A549 (cell line): ENCODE measurements around the gene BIRC7.

Experiments
- CBX2 ChIP-seq: fragments of 200-600 bp; sonication (generic); IDR thresholded peaks from 2 replicates; pipeline ENCODE4 v1.6.1; 2016; ENCODE audit warnings: low read depth, mild to moderate bottlenecking, borderline replicate concordance
- CBX8 ChIP-seq: fragments of 200-600 bp; sonication (generic); IDR thresholded peaks from 2 replicates; pipeline ENCODE4 v1.6.1; 2016
- CEBPB ChIP-seq, 2 experiments: fragments of >200 bp in 1 of 2; sonication (Bioruptor Twin) in 1 of 2; formaldehyde crosslinking in 1 of 2; IDR thresholded peaks; 2 replicates each; pipeline ENCODE4 v1.6.1; 2012 to 2016
- EP300 ChIP-seq, 2 experiments: fragments of >200 bp; sonication (Bioruptor Twin); formaldehyde crosslinking; IDR thresholded peaks; 2 replicates in 1 of 2; 3 replicates in 1 of 2; pipeline ENCODE4 v1.6.1; 2016 to 2017
- HOXA7 ChIP-seq: fragments of 250-450 bp; sonication (Bioruptor Pico); IDR thresholded peaks from 2 replicates; pipeline ENCODE4 v1.5.0; 2020; ENCODE audit warnings: mild to moderate bottlenecking, moderate library complexity
- MYC ChIP-seq: IDR thresholded peaks from 2 replicates; pipeline ENCODE4 v1.6.1; 2012; ENCODE audit warnings: mild to moderate bottlenecking, inconsistent platforms, low read length, improper control_type of control experiment, borderline replicate concordance
- POLR2A ChIP-seq: IDR thresholded peaks from 2 replicates; pipeline ENCODE4 v1.6.1; 2012; ENCODE audit warnings: mild to moderate bottlenecking, low read length
- RAD21 ChIP-seq, 2 experiments: fragments of >200 bp in 1 of 2; sonication (Bioruptor Twin) in 1 of 2; formaldehyde crosslinking in 1 of 2; IDR thresholded peaks in 1 of 2; conservative IDR thresholded peaks in 1 of 2; 2 replicates in 1 of 2; 3 replicates in 1 of 2; pipeline ENCODE4 v1.6.1; 2012 to 2018; ENCODE audit warnings: inconsistent platforms in 1 of 2
- ZFP36 ChIP-seq: fragments of 450-650 bp; IDR thresholded peaks from 2 replicates; pipeline ENCODE4 v1.6.1; 2014; ENCODE audit warnings: borderline replicate concordance; ENCODE audit not compliant: partially characterized antibody
- TF ChIP-seq, protein P1 (sequence below): fragments of 250-450 bp; sonication (Bioruptor Pico); IDR thresholded peaks from 2 replicates; pipeline ENCODE4 v1.5.0; 2021; ENCODE audit warnings: mild to moderate bottlenecking, moderate library complexity, borderline replicate concordance
- TF ChIP-seq, protein P2 (sequence below): fragments of 150-350 bp; IDR thresholded peaks from 2 replicates; pipeline ENCODE4 v1.6.1; 2014; ENCODE audit warnings: low read depth, mild to moderate bottlenecking, low read length
- TF ChIP-seq, protein P3 (sequence below): fragments of >200 bp; sonication (Bioruptor Twin); formaldehyde crosslinking; IDR thresholded peaks from 3 replicates; pipeline ENCODE4 v1.5.1; 2016
- TF ChIP-seq, protein P4 (sequence below): fragments of 200-600 bp; sonication (generic); IDR thresholded peaks from 2 replicates; pipeline ENCODE4 v1.6.1; 2016; ENCODE audit warnings: antibody characterized with exemption, mild to moderate bottlenecking, moderate library complexity
- TF ChIP-seq, protein P5 (sequence below): fragments of >200 bp; sonication (Bioruptor Twin); formaldehyde crosslinking; IDR thresholded peaks from 2 replicates; pipeline ENCODE4 v1.6.1; 2016

DNA sequence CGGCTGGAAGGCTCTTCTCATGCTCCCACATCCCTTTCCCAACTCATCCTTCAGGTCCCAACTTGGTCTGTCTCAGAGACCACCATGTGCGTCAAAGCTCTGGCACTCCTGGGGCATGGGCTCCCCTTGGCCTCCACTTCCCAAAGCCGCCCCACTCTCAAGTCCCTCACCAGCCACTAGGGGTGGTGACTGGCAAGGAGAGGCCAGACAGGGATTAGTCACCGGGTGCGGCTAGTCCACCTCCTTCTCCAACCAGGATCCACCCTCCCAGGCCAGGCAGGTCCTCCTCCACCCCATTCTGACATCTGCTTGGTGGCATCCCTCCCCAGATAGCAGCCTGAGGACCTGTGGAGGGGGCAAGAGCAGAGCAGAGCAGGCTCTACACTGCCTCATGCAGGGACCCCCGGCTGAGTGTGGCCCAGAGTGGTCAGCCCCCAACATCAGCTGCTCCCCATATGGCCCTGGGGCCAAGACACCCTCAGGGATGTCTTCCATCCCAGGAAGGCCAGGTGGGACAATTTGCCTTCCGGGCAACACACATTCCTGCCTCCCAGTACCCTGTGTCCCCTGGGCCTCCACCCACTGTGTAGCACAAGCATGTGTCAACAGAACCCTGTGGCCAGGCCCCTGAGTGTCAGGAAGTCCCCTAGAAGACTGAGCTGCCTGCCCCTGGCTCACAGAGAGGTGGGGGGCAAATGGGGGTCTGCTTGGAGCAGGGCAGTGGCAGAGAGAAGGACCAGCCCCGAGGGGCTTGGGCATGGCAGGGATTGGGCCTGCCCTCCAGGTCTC lies 49.0 kb upstream of the BIRC7 start:
- TF ChIP-seq, protein P1, sequence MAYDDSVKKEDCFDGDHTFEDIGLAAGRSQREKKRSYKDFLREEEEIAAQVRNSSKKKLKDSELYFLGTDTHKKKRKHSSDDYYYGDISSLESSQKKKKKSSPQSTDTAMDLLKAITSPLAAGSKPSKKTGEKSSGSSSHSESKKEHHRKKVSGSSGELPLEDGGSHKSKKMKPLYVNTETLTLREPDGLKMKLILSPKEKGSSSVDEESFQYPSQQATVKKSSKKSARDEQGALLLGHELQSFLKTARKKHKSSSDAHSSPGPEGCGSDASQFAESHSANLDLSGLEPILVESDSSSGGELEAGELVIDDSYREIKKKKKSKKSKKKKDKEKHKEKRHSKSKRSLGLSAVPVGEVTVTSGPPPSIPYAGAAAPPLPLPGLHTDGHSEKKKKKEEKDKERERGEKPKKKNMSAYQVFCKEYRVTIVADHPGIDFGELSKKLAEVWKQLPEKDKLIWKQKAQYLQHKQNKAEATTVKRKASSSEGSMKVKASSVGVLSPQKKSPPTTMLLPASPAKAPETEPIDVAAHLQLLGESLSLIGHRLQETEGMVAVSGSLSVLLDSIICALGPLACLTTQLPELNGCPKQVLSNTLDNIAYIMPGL (CRISPR knock-in tag) = no peak
- TF ChIP-seq HOXA7 (CRISPR knock-in tag) (no peak), CBX8 (no peak), CEBPB (IDR thresholded peaks at IDR 0.05) (no peak), EP300 (IDR thresholded peaks at IDR 0.05) (no peak), POLR2A (no peak), ZFP36 (no peak), CBX2 (no peak), RAD21 (conservative IDR thresholded peaks at IDR 0.05 in 1 of 2, IDR thresholded peaks at IDR 0.05 in 1 of 2) (no peak), MYC (no peak)
- TF ChIP-seq, protein P2, sequence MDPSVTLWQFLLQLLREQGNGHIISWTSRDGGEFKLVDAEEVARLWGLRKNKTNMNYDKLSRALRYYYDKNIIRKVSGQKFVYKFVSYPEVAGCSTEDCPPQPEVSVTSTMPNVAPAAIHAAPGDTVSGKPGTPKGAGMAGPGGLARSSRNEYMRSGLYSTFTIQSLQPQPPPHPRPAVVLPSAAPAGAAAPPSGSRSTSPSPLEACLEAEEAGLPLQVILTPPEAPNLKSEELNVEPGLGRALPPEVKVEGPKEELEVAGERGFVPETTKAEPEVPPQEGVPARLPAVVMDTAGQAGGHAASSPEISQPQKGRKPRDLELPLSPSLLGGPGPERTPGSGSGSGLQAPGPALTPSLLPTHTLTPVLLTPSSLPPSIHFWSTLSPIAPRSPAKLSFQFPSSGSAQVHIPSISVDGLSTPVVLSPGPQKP = no peak
- TF ChIP-seq, protein P3, sequence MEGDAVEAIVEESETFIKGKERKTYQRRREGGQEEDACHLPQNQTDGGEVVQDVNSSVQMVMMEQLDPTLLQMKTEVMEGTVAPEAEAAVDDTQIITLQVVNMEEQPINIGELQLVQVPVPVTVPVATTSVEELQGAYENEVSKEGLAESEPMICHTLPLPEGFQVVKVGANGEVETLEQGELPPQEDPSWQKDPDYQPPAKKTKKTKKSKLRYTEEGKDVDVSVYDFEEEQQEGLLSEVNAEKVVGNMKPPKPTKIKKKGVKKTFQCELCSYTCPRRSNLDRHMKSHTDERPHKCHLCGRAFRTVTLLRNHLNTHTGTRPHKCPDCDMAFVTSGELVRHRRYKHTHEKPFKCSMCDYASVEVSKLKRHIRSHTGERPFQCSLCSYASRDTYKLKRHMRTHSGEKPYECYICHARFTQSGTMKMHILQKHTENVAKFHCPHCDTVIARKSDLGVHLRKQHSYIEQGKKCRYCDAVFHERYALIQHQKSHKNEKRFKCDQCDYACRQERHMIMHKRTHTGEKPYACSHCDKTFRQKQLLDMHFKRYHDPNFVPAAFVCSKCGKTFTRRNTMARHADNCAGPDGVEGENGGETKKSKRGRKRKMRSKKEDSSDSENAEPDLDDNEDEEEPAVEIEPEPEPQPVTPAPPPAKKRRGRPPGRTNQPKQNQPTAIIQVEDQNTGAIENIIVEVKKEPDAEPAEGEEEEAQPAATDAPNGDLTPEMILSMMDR = no peak
- TF ChIP-seq, protein P4, sequence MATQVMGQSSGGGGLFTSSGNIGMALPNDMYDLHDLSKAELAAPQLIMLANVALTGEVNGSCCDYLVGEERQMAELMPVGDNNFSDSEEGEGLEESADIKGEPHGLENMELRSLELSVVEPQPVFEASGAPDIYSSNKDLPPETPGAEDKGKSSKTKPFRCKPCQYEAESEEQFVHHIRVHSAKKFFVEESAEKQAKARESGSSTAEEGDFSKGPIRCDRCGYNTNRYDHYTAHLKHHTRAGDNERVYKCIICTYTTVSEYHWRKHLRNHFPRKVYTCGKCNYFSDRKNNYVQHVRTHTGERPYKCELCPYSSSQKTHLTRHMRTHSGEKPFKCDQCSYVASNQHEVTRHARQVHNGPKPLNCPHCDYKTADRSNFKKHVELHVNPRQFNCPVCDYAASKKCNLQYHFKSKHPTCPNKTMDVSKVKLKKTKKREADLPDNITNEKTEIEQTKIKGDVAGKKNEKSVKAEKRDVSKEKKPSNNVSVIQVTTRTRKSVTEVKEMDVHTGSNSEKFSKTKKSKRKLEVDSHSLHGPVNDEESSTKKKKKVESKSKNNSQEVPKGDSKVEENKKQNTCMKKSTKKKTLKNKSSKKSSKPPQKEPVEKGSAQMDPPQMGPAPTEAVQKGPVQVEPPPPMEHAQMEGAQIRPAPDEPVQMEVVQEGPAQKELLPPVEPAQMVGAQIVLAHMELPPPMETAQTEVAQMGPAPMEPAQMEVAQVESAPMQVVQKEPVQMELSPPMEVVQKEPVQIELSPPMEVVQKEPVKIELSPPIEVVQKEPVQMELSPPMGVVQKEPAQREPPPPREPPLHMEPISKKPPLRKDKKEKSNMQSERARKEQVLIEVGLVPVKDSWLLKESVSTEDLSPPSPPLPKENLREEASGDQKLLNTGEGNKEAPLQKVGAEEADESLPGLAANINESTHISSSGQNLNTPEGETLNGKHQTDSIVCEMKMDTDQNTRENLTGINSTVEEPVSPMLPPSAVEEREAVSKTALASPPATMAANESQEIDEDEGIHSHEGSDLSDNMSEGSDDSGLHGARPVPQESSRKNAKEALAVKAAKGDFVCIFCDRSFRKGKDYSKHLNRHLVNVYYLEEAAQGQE = no peak
- TF ChIP-seq, protein P5, sequence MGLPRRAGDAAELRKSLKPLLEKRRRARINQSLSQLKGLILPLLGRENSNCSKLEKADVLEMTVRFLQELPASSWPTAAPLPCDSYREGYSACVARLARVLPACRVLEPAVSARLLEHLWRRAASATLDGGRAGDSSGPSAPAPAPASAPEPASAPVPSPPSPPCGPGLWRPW = no peak
